Measurements from ENCODE around the gene RIMBP2. TPM values are rescaled to one million over a fixed set of nuclear protein-coding genes. Genes with fewer than 3 reads are reported as not detected.

RIMBP2 gene
- total RNA-seq, 1 donor from 2014 or later: 0.09 TPM

- DNase-seq (no peak), ATAC-seq (no peak)
- H3K27me3 ChIP-seq: peaks cover 14% of the 10 kb centered on the region
- no peaks in the 10 kb centered on the region for H3K36me3 ChIP-seq
- TF ChIP-seq CTCF (IDR thresholded peaks at IDR 0.05): no peak
- no peak overlapping the region for H3K4me3 ChIP-seq
- H3K4me1 ChIP-seq: no peaks in the 10 kb centered on the region
- no peak overlapping the region for H3K27ac ChIP-seq
- intact Hi-C loops (cut with DNase I): no loop called here
- H3K9me3 ChIP-seq: no peaks in the 10 kb centered on the region
Observed at GRCh38 chr12:130687190-130687589, 28.9 kb downstream of the RIMBP2 start.

DNA sequence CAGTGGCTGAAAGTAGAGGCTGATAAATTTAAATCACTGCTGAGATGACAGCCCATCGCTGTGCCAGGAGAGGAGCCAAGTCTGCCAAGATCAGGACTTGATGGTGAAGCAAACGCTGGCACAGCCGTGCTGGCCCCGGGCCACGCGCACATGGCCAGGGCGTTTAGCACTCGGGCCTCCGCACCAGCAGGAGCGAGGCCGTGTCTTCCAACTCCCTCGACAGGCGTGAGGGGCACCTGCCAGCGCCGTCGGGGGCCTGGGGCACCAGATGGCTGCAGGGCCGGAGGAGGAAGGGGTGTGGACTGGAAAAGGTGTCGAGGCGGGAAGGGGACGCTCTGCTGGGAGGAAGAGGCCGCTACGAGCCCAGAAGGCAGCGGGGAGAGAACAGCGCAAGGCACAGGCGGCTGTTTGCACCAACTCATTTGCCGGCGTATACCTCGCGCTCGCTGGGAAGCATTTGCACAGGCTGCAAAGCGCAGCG is 29.5 kb downstream of the RIMBP2 start:
- H3K4me3 ChIP-seq: no peak overlapping the region
- intact Hi-C loops (cut with DNase I): no loop called here
- TF ChIP-seq CTCF (IDR thresholded peaks at IDR 0.05): no peak
- peaks cover 18% of the 10 kb centered on the region for H3K27me3 ChIP-seq
- H3K4me1 ChIP-seq: no peaks in the 10 kb centered on the region
- DNase-seq (no peak), ATAC-seq (no peak)
- H3K27ac ChIP-seq: no peak overlapping the region
- no peaks in the 10 kb centered on the region for H3K36me3 ChIP-seq
- no peaks in the 10 kb centered on the region for H3K9me3 ChIP-seq

GRCh38 chr12:130685850-130686249 is 30.2 kb downstream of the RIMBP2 start:
- Histone ChIP-seq H3K4me1 (no peaks in the 10 kb centered on the region), H3K27me3 (peaks cover 18% of the 10 kb centered on the region), H3K36me3 (no peaks in the 10 kb centered on the region), H3K9me3 (no peaks in the 10 kb centered on the region), H3K27ac (no peak overlapping the region), H3K4me3 (no peak overlapping the region)
- intact Hi-C loops (cut with DNase I): no loop called here
- no peak for TF ChIP-seq CTCF (IDR thresholded peaks at IDR 0.05)
- DNase-seq (no peak), ATAC-seq (no peak)

GRCh38 chr12:130685250-130685787 is 30.8 kb downstream of the RIMBP2 start:
- Histone ChIP-seq H3K4me1 (no peaks in the 10 kb centered on the region), H3K27ac (no peak overlapping the region), H3K4me3 (no peak overlapping the region), H3K36me3 (no peaks in the 10 kb centered on the region), H3K9me3 (no peaks in the 10 kb centered on the region), H3K27me3 (peaks cover 18% of the 10 kb centered on the region)
- DNase-seq: no peak
- no peak for TF ChIP-seq CTCF (IDR thresholded peaks at IDR 0.05)
- intact Hi-C loops (cut with DNase I): no loop called here
- ATAC-seq: no peak

DNA sequence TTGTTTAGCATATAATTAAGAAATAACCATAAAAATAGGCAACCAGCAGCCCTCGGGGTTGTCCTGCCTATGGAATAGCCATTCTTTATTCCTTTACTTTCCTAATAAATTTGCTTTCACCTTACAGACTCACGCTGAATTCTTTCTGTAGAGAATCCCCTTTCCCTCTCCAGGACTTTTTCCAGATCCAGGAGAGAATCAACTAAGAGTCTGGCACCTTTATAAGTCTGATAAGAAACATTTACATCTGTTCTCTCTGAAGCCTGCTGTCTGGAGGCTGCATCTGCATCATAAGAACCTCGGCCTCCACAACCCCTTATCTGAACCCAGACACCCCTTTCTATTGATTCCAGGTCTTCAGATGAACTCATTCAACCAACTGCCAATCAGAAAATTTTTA is 32.3 kb downstream of the RIMBP2 start:
- ATAC-seq (no peak), DNase-seq (no peak)
- Histone ChIP-seq H3K36me3 (no peaks in the 10 kb centered on the region), H3K27ac (no peak overlapping the region), H3K4me1 (no peaks in the 10 kb centered on the region), H3K9me3 (no peaks in the 10 kb centered on the region), H3K27me3 (peaks cover 18% of the 10 kb centered on the region), H3K4me3 (no peak overlapping the region)
- intact Hi-C loops (cut with DNase I): no loop called here
- no peak for TF ChIP-seq CTCF (IDR thresholded peaks at IDR 0.05)

GRCh38 chr12:130683080-130683479 is 33.0 kb downstream of the RIMBP2 start:
- ATAC-seq (no peak), DNase-seq (no peak)
- peaks cover 18% of the 10 kb centered on the region for H3K27me3 ChIP-seq
- intact Hi-C loops (cut with DNase I): no loop called here
- H3K27ac ChIP-seq: no peak overlapping the region
- H3K4me1 ChIP-seq: no peaks in the 10 kb centered on the region
- no peaks in the 10 kb centered on the region for H3K9me3 ChIP-seq
- H3K4me3 ChIP-seq: no peak overlapping the region
- no peaks in the 10 kb centered on the region for H3K36me3 ChIP-seq
- TF ChIP-seq CTCF (IDR thresholded peaks at IDR 0.05): no peak
